ENCODE results near the gene ATP5PD. TPM values are rescaled to one million over a fixed set of nuclear protein-coding genes. Genes with fewer than 3 reads are reported as not detected.
A peak's percentile ranks its signal among the peaks of the same experiment; 100 is the strongest.

ATP5PD gene
- total and polyA plus RNA-seq, 2 of the 13 experiments (the other 11 are each of a cell fraction or from before 2014, with no cell fraction given) = 158 to 428 TPM

- Histone ChIP-seq H3K27ac (ENCODE audit: extremely low read length, insufficient read depth, low read length) (peak overlapping the region; percentile 19), H3K4me3 (replicated peaks in 1 of 3; ENCODE audit: insufficient read depth in 1 of 3, low read depth in 2 of 3, low read length in 3 of 3) (peak overlapping the region; percentile 22 to 66 (median 32); a peak in 4 of 6 replicates), H4K20me1 (ENCODE audit: insufficient read depth, low read length) (no peaks in the 10 kb centered on the region), H3K4me2 (ENCODE audit: low read depth, low read length) (peak overlapping the region; percentile 79), H3K4me1 (ENCODE audit: insufficient read depth, low read length) (peaks cover 97% of the 10 kb centered on the region), H3K79me2 (ENCODE audit: insufficient read depth, low read length) (no peaks in the 10 kb centered on the region), H3K27me3 (ENCODE audit: control insufficient read depth in 1 of 2, insufficient read depth in 2 of 2, low read length in 2 of 2) (peaks cover 0 to 31% of the 10 kb centered on the region in 2 experiments; a peak in 2 of 5 replicates), H3K9ac (ENCODE audit: insufficient read depth, low read depth, low read length) (peak overlapping the region; percentile 53), H3K36me3 (replicated peaks in 1 of 2; ENCODE audit: control insufficient read depth in 1 of 2, insufficient read depth in 2 of 2, low read length in 2 of 2) (no peaks in the 10 kb centered on the region), H3K9me3 (ENCODE audit: low read length) (no peaks in the 10 kb centered on the region), H2AFZ (ENCODE audit: low read length) (no peak overlapping the region)
- 49% methylated on average over 7 of the region's 8 CpGs for WGBS (ENCODE audit: low lambda C conversion rate)
- in situ Hi-C loops (cut with HindIII; ENCODE audit: extremely low pct_ligation_motif_present, low pct_unique_long_range_greater_than_20kb) (no loop called here), intact Hi-C loops (cut with micrococcal nuclease; ENCODE audit: unreplicated experiment) (no loop called here)
- no peak for DNase-seq (ENCODE audit: low spot score)
- CTCF ChIA-PET (ENCODE audit: low intra/inter-chr PET ratio, low total read pairs) = no interaction called here
- ATAC-seq = peak; percentile 5; the same call in 2 of the 3 replicates
- no peak for FAIRE-seq
- no TSS peak for BruUV-seq (replicated peaks)
- POLR2A ChIA-PET = interaction anchor here (1.3 to 3.6 kb wide), 7 partner anchors 9 to 67 kb away, joined by 3 to 19 read pairs (median 9); partner anchors contain the start of genes ARMC7, MRPL58 and SLC16A5
- TF ChIP-seq SETDB1 (CRISPR knock-in tag; IDR thresholded peaks at IDR 0.05; ENCODE audit: borderline replicate concordance) = no peak
- TF ChIP-seq ZNF253 (CRISPR knock-in tag; IDR thresholded peaks at IDR 0.05; ENCODE audit: borderline replicate concordance) = no peak
- no peak for TF ChIP-seq AHR (CRISPR knock-in tag; IDR thresholded peaks at IDR 0.05)
- TF ChIP-seq IRF1 (CRISPR knock-in tag; IDR thresholded peaks at IDR 0.05; ENCODE audit: low read depth) = no peak
- TF ChIP-seq TERF1 (CRISPR knock-in tag; IDR thresholded peaks at IDR 0.05) = no peak
- no peak for TF ChIP-seq ELF1 (CRISPR knock-in tag; IDR thresholded peaks at IDR 0.05)
- TF ChIP-seq NBN (conservative IDR thresholded peaks at IDR 0.05) = no peak
- 0 out of 2 replicates have a peak, but pooled peaks have one; percentile 10 for TF ChIP-seq SNAPC4 (CRISPR knock-in tag; IDR thresholded peaks at IDR 0.05)
- TF ChIP-seq NRL (CRISPR knock-in tag; IDR thresholded peaks at IDR 0.05; ENCODE audit: borderline replicate concordance) = no peak
- no peak for TF ChIP-seq KMT2A (CRISPR knock-in tag; IDR thresholded peaks at IDR 0.05)
- 0 out of 2 replicates have a peak, but pooled peaks have one; percentile 32 for TF ChIP-seq ZNF784 (CRISPR knock-in tag; IDR thresholded peaks at IDR 0.05; ENCODE audit: borderline replicate concordance)
- no peak for TF ChIP-seq ZKSCAN5 (CRISPR knock-in tag; IDR thresholded peaks at IDR 0.05)
- TF ChIP-seq NFE2L1 (CRISPR knock-in tag; IDR thresholded peaks at IDR 0.05; ENCODE audit: borderline replicate concordance) = peak; percentile 27; the same call in 1 of the 2 replicates
- TF ChIP-seq ATF1 (CRISPR knock-in tag; IDR thresholded peaks at IDR 0.05) = no peak
- TF ChIP-seq KDM6A (CRISPR knock-in tag; IDR thresholded peaks at IDR 0.05; ENCODE audit: low read depth) = no peak
Observed at GRCh38 chr17:75079023-75079373, 32.2 kb upstream of the ATP5PD start.
